HG03565 (cell line): ENCODE measurements around the gene PSMD13.

ENCODE experiments used
- ATAC-seq: cut with Tn5 transposase; IDR thresholded peaks from one replicate; pipeline ENCODE4 v1.9.1; 2021; ENCODE audit warnings: mild to moderate bottlenecking, moderate library complexity; ENCODE audit not compliant: unreplicated experiment

The PSMD13 gene

GRCh38 chr11:297586-298405, 61.0 kb downstream of the PSMD13 start:
- no peak for ATAC-seq

DNA sequence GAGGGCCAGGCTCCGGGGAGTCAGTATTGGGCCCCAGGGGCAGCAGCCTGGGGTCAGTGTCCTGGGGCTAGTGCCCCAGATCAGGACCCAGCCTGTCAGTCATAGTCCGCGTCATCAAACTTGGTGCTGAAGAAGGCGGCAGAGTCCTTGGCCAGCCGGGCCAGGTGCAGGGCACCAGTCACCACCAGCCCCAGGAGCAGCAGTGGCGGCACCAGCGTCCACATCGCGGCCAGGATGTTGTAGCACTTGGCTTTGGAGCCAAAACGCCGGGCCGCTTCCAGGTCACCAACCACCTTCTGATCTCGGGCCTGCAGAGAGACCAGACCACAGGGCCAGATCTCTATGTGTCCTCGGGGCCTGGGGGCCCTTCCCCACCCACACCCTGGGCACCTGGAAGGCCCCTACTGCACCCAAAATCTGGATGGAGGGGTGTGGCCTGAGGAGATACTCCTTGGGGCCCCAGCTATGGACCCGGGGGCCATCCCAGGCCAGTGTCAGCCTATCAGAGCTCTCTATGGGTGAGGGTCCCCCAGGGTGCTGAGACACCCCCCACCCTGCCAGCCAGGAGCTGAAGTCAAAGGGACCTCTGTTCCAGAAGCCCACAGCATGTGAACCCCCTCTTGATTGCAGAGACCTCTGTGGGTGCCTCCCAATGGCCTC, 61.8 kb downstream of the PSMD13 start:
- ATAC-seq = no peak

GRCh38 chr11:299081-299891, 62.5 kb downstream of the PSMD13 start, which contains the start of gene IFITM5:
Gene IFITM5 (minus strand): TSS chr11:299526. CDS start chr11:299490, 36 bp downstream.
- no peak for ATAC-seq

DNA sequence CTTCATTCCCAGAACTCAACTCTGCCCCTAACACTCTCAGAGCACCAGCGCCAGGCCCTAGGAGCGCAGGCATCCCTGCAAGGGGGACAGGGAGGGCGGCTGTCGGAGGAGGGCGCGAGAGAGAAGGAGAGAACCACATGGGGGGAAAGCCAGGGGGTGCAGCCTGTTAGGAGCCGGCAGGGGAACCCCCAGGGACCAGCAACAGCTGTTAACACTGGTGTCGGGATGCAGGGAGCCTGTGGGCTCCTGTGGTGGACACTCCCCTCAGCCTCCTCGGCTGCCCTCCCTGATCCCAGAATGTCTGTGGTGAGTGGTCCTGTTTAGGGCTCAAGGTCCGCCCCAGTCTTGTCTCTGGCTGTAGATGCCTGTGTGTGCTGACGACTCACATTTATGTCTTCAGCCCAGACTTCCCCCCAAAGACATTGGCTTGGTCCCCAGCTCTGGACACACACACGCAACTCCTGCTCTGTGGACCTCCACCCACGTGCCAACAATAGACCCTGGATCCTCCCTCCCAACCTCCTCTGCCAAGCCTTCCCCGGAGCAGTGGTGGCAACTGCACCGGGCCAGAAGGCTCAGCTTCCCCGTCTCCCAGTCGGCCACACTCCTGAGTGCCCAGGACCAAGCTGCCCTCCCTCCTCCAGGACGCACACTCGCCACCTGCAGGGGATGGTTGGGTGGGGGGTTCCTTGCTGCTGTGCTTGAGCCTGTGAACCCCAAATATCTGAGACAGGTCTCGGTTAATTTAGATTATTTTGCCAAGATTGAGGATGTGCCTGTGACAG, 63.4 kb downstream of the PSMD13 start:
- ATAC-seq = no peak
